ENCODE results near the gene RENBP.

DNA sequence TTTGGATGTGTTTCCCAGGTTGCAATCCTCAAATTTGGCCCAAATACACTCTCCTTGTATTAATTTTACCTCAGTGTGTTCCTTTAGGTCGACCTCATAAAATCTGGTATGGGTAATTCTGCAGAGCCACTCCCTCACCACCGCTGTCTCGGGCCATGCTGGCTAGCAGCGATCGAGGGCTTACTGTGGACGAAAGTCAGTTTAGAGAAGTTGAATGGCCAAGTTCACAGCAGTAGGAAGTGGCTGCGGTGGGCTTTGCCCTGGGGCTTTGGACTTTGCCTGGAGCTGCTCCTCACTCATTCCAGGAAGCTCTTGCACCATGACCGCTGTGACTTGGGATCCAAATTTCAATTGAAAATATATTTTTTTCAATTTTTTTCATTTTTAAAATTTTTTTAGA lies 47.7 kb upstream of the RENBP start:
- TF ChIP-seq, protein P1, sequence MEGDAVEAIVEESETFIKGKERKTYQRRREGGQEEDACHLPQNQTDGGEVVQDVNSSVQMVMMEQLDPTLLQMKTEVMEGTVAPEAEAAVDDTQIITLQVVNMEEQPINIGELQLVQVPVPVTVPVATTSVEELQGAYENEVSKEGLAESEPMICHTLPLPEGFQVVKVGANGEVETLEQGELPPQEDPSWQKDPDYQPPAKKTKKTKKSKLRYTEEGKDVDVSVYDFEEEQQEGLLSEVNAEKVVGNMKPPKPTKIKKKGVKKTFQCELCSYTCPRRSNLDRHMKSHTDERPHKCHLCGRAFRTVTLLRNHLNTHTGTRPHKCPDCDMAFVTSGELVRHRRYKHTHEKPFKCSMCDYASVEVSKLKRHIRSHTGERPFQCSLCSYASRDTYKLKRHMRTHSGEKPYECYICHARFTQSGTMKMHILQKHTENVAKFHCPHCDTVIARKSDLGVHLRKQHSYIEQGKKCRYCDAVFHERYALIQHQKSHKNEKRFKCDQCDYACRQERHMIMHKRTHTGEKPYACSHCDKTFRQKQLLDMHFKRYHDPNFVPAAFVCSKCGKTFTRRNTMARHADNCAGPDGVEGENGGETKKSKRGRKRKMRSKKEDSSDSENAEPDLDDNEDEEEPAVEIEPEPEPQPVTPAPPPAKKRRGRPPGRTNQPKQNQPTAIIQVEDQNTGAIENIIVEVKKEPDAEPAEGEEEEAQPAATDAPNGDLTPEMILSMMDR (IDR thresholded peaks at IDR 0.05), result no peak
- no peak for TF ChIP-seq POLR2A (IDR thresholded peaks at IDR 0.05)
